Activated T-cell treated with anti-CD3 and anti-CD28 coated beads for 1 hour (primary cell): Measurements from ENCODE around the gene PLXNA4.

ENCODE experiments used
- DNase-seq: peaks from one replicate; pipeline ENCODE4 v3.0.0-alpha.2; 2020; ENCODE audit warnings: low read depth

Gene PLXNA4

DNA sequence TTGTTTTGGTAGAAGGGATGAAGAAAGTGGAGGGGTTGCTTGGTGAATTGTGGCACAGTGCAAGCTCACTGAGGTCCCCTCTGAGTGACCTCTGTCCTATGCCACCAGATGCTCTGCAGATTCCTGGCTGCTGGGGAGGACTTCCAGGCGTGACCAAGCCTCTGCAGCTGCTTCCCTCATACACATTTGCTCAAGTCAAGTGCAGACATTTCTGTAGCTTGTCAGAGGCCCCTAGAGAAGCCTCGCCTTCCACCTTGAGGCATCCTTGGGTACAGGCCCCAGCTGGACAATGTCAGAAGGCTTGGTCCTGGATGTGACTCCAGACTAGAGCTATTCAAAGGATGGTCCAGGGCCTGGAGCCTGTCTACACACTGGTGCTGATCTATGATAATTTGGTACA lies 464.2 kb downstream of the PLXNA4 start:
- DNase-seq: no peak

DNA sequence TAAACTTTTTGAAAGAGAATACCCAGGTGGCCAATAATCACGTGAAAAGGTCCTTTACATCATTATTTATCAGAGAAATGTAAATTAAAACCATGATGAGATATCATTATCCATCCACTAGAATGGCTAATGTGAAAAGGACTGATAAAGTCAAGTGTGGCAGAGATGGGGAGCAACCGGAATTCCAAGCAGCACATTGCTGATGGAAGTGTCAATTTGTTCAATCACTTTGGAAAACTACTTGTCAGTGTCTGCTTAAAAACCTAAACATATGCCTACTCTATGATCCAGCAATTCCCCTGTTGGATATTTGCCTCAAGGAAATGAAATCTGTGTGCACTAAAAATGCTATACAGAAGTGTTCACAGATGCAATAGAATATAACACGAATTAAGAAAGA lies 465.6 kb downstream of the PLXNA4 start:
- DNase-seq: no peak

DNA sequence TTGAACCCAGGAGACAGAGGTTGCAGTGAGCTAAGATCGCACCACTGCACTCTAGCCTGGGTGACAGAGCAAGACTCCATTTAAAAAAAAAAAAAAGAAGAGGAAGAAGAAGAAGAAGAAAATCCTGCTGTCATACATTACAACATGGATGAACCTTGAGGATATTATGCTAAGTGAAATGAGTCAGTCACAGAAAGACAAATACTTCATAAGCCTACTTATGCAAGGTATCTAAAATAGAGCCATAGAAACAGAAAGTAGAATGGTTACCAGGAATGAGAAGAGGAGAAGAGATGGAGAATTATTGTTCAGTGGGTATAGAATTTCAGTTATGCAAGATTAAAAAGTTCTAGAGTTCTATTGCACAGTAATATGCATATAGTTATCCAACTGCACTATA lies 466.5 kb downstream of the PLXNA4 start:
- DNase-seq: no peak

DNA sequence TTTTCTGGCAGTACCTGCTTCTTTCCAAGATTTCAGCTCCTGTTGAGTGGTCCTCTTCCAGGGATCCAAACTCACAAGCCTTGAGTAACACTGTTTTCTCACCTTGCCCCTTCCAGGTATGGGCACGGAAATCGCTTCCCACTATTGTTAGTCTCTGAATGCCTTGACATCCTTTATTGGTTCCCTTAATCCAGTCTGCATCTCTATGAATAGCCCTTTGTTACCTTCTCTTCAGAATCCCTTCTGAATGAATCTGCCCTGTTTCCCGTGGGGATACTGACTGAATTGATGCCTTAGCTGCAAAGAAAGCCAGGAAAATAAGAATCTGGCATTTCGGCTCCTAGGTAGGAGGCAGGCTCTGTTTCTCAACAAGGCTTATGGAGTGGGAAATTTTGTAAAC lies 467.7 kb downstream of the PLXNA4 start:
- no peak for DNase-seq

DNA sequence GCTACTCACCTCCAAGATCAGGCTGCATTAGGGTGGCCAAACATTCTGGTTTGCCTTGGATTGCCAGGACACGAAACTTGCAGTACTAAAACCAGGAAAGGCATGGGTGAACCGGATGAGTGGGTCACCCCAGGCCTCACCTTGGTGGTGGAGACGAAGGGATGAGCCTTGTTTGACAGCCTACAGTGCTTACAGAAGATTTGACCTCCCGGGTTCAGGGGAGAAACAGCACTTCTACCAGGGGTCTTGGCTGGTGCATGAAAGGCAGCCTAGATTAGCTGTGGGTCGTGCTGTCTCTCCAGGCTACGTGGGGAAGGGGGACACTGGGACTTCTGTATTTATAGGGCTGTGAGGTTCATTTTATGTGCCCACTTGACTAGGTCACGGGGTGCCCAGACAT lies 469.8 kb downstream of the PLXNA4 start:
- no peak for DNase-seq

DNA sequence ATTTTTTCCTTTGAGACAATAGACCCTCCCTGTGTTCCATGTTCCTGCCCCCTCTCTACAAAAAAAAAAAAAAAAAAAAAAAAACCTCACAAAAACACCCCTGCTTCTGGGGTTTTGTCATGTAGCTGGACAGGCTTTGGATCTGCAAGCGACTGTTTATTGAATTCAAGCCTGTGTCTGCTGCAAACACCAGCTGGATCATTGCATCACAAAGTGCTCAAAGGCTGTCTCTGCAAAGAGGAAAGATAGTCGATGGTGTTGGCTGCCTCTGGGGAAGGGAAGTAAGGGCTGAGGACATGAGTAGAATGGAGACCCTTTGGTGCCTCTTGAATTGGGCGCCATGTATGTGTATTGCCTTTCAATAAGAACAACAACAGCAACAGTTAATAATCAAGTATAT lies 471.2 kb downstream of the PLXNA4 start:
- no peak for DNase-seq

DNA sequence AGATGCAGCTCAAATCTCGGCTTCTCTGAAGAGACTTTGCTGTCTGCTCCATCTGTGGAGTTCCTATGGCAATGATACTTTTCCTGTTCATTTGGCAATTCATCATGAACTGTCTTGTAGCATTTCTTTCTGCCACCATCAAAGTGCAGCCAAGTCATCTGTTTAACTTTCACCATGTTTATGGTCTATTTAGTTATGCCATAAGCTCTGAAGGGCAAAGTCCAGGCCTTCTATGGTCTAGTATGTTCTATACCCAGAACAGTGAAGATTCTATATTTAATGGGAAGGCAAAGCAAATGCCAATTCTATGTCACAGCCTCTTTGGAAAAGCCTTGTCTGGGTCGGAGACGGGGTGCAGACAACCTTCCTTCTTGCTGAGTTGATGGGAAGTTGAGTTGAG lies 472.6 kb downstream of the PLXNA4 start:
- no peak for DNase-seq

DNA sequence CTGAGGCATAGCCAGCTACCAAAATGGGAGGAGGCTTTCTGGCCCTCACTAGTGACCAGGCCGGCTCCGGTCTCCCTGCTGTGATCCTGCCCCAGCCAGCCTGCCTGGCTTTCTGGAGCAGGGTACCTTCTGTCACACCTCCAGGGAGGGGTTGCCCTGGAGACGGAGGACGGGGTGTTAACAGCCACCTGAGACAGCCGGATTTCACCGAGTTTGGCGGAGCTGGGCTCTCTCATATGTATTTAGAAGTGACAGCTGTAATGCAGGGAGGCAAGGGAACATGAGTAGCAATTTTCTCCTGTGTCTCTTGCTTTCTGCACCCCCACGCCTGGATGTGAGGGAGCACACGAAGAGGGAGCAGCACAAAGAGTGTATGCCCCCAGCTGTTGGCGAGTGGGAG lies 473.3 kb downstream of the PLXNA4 start:
- DNase-seq: no peak

DNA sequence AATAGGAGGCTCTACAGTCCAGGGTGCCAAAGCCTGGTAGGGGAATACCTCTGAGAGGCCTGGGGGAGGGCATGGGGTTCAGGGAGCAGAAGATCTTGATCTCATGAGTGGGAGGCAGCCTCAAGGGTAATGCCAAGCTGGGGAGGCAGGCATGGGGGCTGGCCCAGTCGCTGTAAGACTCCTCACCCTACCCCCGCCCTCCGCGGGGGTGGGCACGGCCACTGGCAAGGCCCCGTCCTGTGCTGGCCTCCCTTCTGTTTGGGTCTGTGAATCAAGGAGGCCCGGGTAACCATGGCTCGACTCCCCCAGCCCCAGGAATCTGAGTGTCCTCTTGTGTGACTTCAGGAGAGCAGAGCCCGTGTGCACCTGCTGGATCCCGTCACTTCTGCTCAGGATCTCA lies 473.9 kb downstream of the PLXNA4 start:
- no peak for DNase-seq

DNA sequence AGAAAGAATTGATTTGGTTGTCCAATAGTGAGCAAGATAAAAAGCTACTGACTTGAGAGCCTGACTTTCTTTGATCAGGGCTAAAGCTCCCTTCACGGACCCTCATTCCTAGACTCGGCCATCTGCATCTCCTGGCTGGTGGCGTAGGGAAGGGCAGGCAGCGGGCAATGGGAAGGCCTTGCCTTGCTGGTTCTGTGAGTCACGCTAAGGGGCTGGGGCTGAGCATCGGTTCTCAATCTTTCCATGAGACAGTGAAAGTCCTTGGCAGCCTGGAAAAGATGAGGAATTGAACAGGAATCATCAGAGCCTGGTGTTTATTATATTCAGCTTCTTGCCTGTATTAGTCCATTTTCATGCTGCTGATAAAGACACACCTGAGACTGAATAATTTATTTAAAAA lies 475.3 kb downstream of the PLXNA4 start:
- DNase-seq: no peak

DNA sequence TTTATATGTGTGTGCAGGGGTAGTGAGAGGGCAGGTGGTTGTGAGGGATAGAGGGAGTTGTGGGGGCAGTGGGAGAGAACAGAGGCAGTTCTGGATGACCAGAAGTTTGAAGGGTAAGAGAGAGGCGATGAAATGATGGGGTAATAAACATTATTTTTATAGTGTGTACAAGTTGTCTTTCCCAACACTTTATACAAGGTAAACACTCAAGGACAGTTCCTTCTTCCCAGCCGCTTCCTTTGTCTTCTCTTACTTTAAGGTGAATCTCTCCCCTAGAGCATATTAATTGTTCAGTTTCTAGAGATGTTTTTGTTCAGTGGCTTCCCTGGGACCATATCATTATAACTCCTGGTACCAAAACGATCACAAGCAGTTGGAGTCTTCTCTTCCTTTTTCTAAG lies 475.8 kb downstream of the PLXNA4 start:
- no peak for DNase-seq

DNA sequence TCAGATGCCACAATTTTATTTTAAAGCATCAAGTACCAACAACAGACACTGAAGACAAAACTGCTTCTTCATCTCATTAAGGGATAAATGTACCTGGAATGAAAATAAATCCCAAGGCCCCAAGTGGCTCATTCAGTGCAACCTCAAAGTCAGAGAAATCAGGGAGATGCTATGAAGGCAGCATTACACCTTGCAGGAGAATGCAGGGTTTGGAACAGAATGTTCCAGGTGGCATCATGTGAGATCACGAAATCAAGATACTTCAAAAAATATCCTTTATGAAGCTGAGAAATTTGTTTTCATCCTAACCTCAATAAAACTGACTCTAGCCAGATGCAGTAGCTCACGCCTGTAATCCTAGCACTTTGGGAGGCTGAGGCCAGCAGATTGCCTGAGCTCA lies 477.1 kb downstream of the PLXNA4 start:
- no peak for DNase-seq

DNA sequence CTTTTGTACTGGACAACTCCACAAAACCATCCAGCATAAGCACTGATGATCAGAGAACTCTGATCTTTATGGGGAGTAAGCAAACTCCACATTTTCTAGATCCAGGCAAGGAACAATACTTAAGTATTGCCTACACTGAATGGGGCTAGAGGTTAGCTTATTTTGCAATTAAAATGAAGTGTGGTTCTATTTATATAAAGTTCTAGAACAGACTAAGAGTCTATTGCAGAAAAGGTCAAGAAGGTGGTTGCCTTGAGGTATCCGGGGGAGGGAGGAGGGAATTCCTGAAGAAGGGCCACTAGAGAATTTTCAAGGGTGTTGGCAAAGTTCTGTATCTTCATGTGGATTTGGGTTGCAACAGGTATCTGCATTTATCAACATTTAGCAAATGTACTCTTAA lies 477.9 kb downstream of the PLXNA4 start:
- no peak for DNase-seq

DNA sequence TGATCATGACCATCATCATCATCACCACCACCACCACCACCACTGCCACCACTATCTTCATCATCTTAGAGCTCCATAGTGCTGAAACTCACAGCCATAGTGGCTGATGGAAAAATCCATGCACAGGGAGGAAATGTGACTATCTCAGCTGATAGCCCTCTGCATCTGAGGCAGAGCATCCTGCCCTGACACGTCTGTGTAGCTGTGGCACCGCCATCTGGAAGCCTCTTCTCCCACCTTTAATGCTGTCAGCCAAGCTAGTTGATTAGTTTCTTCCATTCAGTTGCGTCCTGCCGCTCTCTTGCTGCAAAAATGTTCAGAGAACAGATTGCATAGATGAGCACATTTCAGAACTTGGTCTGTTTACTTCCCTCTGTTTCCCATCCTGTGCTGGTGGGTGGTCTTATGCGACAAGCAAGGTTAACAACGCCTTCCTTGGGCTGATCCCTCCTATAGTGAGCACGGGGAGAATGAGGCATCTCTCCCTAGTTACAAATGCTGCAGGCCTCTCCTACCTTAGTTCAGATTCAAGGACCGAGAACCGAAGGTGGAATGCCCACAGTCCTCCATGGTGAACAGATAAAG lies 478.6 kb downstream of the PLXNA4 start:
- no peak for DNase-seq

DNA sequence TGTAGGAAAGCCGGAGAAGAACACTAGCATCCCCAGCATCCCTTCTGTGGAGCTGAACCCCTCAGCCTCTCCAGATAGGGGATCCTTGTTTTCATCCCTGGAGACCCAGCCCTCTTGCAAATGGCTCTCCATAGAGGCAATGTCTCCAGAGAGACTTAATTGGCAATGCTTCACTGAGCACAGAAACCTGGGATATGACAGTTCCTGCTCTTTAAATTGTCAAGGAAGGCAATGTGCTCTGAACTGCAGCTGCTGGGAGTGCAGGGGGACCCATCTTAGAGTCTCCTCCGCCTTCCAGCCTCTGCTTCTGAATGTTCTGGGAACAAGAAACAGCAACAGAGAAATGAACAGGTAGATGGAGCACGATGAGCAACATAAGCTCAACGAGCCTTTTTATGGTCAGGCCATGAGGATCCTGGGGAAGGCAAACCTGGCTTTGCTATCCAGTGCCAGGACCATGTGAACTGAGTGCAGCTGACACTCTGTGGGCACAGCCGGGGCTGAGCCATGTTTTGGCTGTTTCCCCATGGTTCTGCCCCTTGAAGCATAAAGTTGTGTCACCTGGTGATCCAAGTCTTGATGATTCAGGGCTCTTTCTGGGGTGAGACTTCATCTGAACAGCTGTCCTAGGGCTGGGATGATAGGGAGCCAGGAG lies 481.0 kb downstream of the PLXNA4 start:
- DNase-seq: no peak

DNA sequence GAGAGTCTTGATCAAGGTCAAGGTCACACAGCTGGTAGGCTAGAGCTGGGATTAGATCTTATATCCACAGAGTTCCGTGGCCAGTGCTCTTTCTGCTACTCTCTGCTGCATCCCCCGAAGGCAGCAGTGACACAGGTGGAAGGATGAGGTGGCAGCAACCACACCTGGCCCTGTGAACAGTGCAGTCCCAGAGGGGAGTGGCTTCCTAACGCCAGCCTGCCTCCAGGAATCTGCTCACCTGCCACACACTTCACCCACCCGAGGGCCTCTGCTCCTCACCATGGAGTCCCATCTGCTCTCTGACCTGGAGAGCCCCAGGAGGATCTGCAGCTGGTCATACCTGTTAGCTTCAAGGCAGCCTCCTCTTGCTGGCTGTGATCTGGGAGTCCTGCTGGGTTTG lies 484.2 kb downstream of the PLXNA4 start:
- no peak for DNase-seq

DNA sequence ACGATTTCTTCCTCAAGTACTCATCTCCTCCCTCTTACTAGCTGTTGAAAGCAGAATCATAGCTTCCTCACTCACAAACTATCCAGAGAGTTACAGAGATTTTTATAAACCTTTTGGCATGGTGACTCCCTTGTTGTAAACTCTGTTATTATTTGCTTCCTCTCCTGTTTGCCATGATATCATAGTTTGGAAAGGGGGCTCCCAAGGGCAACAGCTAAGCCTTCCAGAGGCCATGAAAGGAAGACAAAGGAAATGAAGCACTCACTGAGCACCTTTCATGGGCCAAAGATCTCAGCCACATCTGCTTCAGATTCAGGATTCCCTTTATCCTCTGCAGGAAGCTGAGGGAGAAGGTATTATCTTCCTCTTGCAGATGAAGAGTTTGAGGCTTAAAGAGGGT lies 484.6 kb downstream of the PLXNA4 start:
- no peak for DNase-seq

DNA sequence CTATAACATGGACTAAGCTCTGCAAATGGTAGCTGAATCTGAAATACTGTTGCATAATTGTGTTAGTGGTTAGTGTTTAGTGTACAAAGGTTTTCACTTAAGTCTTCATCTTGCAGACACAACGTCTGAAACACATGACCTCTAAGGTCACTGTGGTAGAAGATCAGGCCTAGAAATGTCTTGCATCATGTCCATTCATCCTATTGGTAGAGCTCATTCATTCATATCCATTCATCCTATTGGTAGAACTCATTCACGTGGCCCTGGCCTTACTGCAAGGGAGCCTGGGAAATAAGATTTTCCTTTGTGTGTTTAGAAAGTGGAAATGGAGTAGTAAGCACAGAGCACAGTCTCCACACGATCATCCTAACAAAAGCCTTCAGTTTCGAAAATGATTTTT lies 485.8 kb downstream of the PLXNA4 start:
- no peak for DNase-seq

DNA sequence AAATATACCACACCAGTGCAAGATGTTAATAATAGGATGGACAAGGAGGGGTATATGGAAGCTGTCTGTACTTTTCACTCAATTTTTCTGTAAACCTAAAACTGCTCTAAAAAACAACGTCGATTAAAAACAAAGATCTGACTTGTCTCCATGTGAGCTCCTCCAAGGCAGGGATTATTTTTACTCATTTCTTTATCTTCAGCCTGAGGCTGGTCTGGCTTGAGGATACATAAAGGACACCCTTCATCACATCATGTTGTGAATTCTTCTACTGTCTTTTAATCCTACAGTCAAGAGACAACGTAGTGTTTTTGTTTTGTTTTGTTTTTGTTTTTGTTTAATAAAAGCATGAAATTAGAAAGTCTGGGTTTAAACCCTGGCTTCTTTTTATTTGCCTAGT lies 486.9 kb downstream of the PLXNA4 start:
- DNase-seq: no peak

DNA sequence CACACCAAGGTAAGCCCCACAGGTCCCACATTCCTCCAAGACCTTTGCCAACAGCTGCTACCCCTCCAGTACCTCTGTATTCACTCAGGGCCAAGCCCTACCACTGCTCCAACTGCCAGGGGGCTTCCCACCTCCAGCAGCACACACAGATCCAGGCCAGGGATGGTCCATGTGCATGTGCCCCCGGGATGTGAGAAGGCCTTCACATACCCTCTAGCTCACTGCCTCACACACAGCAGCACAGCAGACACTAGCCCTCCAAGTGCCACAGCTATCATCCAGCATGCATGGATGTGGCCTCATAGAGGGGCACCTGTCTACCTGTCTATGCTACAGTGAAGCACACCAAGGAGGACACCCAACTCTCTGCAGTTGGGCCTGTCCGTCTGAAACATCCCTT lies 488.8 kb downstream of the PLXNA4 start:
- no peak for DNase-seq

DNA sequence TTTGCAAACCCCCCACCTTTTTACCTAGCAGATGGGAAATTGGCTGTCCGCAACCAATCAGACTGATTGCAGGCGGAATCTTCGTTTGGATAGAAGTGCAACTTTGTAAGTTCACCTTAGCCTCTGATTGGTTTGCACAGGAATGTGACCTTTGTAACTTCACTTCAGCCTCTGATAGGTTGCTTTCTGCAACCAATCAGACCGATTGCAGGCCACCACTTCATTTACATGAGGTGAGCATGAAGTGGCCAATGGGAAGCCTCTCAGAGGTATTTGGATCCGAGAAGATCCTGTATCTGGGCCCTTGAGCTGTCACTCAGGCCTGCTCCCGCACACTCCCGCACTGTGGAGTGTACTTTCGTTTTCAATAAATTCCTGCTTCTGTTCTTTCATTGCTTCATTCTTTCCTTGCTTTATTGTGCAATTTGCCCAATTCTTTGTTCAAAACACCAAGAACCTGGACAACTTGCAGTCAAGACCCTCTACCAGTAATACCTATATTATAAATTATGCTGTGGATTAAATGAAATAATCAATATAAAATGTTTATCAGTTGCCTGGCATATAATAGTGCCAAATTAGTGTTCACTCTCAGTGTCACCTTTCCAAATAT lies 491.4 kb downstream of the PLXNA4 start:
- no peak for DNase-seq

DNA sequence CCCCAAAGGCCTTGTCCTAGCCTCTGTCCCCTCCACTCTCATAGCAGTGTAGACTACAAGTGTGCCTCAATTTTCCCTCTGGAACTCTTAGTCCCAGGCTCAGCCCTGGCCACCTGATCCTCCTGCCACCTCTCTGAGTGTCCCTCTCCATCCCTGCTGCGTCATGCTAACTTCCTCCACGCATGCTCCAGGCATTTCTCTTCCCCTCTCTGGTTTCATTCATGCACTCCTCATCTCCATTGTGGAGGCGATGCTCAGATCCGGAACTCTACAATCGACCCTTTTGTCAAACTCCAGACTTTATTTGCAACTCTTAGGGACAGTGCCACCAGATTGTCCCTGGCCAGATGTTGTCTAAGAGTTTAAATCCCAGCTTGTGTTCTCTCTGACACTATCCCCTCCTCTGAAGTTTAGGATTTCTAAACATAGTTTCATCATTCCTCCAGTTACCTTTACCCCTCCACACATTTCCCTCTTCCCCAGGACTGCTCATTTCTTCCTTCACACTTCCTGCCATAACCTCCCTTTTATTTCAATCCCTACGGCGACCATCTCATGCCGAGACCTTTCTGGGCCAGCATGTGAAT lies 492.6 kb downstream of the PLXNA4 start:
- DNase-seq: no peak

DNA sequence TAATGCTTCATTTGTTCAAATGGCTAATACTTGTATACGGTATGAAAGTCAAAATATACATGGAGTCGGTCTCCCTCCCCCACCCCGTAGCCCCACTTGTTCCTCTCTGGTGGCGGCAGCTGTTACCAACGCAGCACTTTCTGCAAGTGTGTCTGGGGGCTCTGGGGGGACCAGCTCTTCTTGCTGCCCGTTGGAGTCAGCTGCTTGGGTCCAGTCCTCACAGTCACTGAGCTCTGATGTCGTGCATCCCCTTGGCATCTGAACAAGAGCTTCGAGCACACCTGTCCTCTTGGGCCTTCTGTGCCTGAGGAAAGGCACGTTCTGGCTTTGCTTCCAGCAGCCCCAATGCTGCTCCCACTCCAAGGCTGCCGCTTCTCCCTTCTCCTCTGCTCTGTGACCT lies 493.1 kb downstream of the PLXNA4 start:
- no peak for DNase-seq

DNA sequence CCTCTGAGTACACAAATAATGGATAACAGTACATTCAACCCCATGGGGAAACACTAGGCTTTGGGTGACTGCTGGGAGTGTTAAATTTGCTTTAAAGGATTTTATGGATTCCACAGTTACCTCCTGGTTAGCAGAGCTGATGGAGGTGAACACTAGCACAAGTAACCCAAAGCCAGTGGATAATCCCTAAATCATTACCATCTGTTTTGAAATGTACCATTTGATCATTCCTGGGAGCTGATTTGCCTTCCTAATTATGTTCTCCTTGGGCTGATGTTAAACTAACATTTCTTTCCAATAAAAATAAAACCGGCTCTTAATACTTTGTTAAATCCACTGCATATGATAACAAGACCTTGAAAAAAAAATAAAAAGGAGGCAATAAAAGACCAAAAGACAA lies 493.9 kb downstream of the PLXNA4 start:
- DNase-seq: no peak
